OCI-LY1 (cell line): ENCODE data around the gene PPP1R2.

Experiments used
- CTCF ChIP-seq: fragments of 200-600 bp; sonication (generic), shearing (Covaris generic); IDR thresholded peaks from 2 replicates; pipeline ENCODE4 v1.5.1; 2017; ENCODE audit warnings: mild to moderate bottlenecking, antibody characterized with exemption, low read length, moderate library complexity, mixed read lengths
- EZH2 ChIP-seq: fragments of 200-600 bp; sonication (generic), shearing (Covaris generic); IDR thresholded peaks from 2 replicates; pipeline ENCODE4 v1.8.0; 2017; ENCODE audit warnings: borderline replicate concordance, mixed run types, mild to moderate bottlenecking, antibody characterized with exemption, low read length, moderate library complexity, mixed read lengths

DNA sequence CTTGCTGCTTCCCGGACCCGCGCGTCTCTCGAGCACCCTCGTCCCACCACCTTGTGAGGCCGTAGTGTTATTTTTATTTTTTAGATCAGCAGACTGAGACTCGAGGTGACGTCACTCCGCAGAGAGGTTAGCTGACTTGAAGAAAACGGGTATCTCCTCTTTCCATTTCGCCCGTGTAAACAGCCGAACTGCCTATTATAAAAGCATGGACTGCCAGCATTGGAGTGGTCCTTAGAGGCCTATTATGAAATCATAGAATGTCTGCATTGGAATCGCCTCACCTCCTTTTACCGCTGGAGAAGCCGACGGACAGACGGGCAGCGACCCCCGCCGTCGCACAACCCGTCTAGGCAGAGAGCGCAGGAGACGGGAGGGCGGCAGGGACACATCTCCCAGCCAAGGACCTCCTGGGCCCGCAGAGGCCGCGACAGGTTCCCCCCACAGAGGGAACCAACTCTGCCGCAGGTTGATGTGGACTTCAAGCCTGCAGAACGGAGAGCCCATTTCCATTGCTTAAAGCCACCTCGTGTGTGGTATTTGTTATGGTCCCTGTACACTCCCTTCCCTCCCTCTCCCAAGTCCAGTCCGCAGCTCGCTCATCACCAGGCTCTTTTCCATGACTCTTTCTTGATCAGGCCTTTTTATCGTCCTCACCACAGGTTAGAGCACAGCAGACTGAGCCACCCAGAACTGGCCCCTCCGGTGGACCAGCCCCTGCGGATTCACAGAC lies 540 bp upstream of the PPP1R2 start:
- TF ChIP-seq EZH2 (no peak), CTCF (no peak; the same call in 1 of the 2 replicates)
